GM23248 (cell line): ENCODE measurements around the gene PSD4. TPM values are rescaled to one million over a fixed set of nuclear protein-coding genes. Genes with fewer than 3 reads are reported as not detected.

ENCODE experiments used
- DNase-seq: peaks from one replicate; pipeline ENCODE4 v3.0.0-alpha.2; 2015
- H2AFZ ChIP-seq: fragments of 200-600 bp; sonication (generic); 2 replicates; pipeline ENCODE4 v1.6.1; 2016; ENCODE audit warnings: antibody characterized with exemption
- H3F3A ChIP-seq: fragments of 200-600 bp; sonication (generic); 2 replicates; pipeline ENCODE4 v1.6.1; 2016; ENCODE audit warnings: mild to moderate bottlenecking, antibody characterized with exemption, mixed run types; ENCODE audit not compliant: insufficient read depth
- H3K27ac ChIP-seq: fragments of 200-600 bp; sonication (generic); 2 replicates; pipeline ENCODE4 v1.5.1; 2016; ENCODE audit warnings: mild to moderate bottlenecking
- H3K27me3 ChIP-seq: fragments of 200-600 bp; sonication (generic); replicated peaks from 2 replicates; pipeline ENCODE4 v1.6.1; 2016; ENCODE audit warnings: mild to moderate bottlenecking; ENCODE audit not compliant: insufficient read depth
- H3K36me3 ChIP-seq: fragments of 200-600 bp; sonication (generic); 2 replicates; pipeline ENCODE4 v1.6.1; 2016; ENCODE audit warnings: low read depth, mild to moderate bottlenecking
- H3K4me1 ChIP-seq: fragments of 200-600 bp; sonication (generic); 2 replicates; pipeline ENCODE4 v1.6.1; 2016; ENCODE audit warnings: mild to moderate bottlenecking; ENCODE audit not compliant: insufficient read depth
- H3K4me2 ChIP-seq: fragments of 200-600 bp; sonication (generic); one replicate; pipeline ENCODE4 v1.6.1; 2016; ENCODE audit warnings: mild to moderate bottlenecking; ENCODE audit not compliant: unreplicated experiment
- H3K4me3 ChIP-seq: fragments of 200-600 bp; sonication (generic); 2 replicates; pipeline ENCODE4 v1.5.1; 2016; ENCODE audit warnings: mild to moderate bottlenecking
- H3K79me2 ChIP-seq: fragments of 200-600 bp; sonication (generic); 2 replicates; pipeline ENCODE4 v1.6.1; 2016; ENCODE audit warnings: mild to moderate bottlenecking; ENCODE audit not compliant: insufficient read depth
- H3K9ac ChIP-seq: fragments of 200-600 bp; sonication (generic); 2 replicates; pipeline ENCODE4 v1.6.1; 2016; ENCODE audit warnings: mild to moderate bottlenecking
- H3K9me2 ChIP-seq: fragments of 200-600 bp; sonication (generic); 2 replicates; pipeline ENCODE4 v1.6.1; 2016; ENCODE audit warnings: mixed run types, mild to moderate bottlenecking, moderate library complexity; ENCODE audit not compliant: insufficient read depth
- H3K9me3 ChIP-seq: fragments of 200-600 bp; sonication (generic); one replicate; pipeline ENCODE4 v1.6.1; 2017; ENCODE audit warnings: low read depth
- H4K20me1 ChIP-seq: fragments of 200-600 bp; sonication (generic); 2 replicates; pipeline ENCODE4 v1.6.0; 2016; ENCODE audit not compliant: insufficient read depth
- EZH2 ChIP-seq: fragments of 200-600 bp; sonication (generic); IDR thresholded peaks from 2 replicates; pipeline ENCODE4 v1.6.1; 2018; ENCODE audit warnings: antibody characterized with exemption, mild to moderate bottlenecking; ENCODE audit not compliant: insufficient read depth, poor library complexity, severe bottlenecking
- EZH2phosphoT487 ChIP-seq: fragments of 200-600 bp; sonication (generic); IDR thresholded peaks from 2 replicates; pipeline ENCODE4 v1.6.1; 2018; ENCODE audit warnings: antibody characterized with exemption, moderate library complexity, mild to moderate bottlenecking, low read depth; ENCODE audit not compliant: insufficient read depth
- WGBS, 2 experiments: methylation state at CpG; one replicate each; pipeline ENCODE4 v1.1.6; 2015 to 2017; ENCODE audit warnings: low lambda C conversion rate in 2 of 2, low coverage in 1 of 2; ENCODE audit errors: missing lambda C conversion rate in 2 of 2; 5-methylcytosine and 5-hydroxymethylcytosine counted together
- in situ Hi-C: fragments of 300-500 bp; cut with MboI; formaldehyde crosslinking; loops from 2 replicates; pipeline ENCODE4 v1.15.0; 2020
- polyA plus RNA-seq: library from polyadenylated mRNA; unstranded; fragments of >200 nt; fragmentation: Nextera tagmentation; extraction: Ambion mirVana; gene quantifications from 2 replicates; pipeline ENCODE4 v1.2.1, GENCODE V29; 2016
- total RNA-seq: library from RNA; depleted of rRNA; stranded (reverse); fragments of >200 nt; shearing (Covaris generic); gene quantifications from 2 replicates; pipeline ENCODE4 v1.2.3, GENCODE V29; 2014

Gene PSD4
- total and polyA plus RNA-seq, 2 experiments from 2014 or later, result 1.1 to 6.1 TPM

DNA sequence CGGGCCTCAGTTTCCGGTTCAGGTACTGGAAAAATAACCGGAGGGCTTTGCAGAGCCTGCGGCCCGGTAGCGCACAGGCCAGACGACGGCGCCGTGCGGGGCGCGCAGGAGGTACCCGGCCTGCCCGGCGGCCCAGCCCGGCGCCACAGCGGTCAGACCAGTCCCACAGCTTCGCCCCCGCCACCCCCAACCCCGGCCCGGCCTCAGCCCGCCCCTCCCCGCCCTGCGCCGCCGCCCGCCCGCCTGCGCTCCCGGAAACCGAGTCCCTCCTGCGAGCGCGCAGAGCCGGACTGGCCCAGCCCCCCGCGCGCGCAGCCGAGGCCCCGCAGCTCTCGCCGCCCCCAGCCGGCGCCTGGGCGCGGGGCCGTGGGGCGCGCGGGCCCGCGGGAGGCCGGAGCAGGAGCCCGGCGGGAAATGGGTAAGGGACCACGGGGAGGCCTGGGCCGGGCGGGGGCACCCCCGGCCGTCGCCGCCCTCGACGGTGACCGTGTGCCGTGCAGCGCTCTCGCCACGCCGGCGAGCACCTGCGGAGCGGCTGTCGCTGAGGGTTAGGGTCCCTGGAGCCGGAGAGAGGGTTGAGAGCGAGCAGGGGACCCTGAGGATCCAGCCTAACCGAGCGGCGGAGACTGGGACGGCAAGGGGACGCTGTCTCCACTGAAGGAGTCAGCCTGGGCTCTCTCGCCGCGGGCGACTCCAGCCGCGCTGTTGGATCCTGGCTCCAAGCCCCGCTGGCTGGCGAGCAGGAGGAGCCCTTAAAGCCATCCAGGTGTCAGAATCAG lies 16.5 kb upstream of the PSD4 start:
- Histone ChIP-seq H3K27me3 (no peaks in the 10 kb centered on the region), H3K79me2 (no peaks in the 10 kb centered on the region), H2AFZ (peak overlapping the region; percentile 90), H3K36me3 (no peaks in the 10 kb centered on the region), H3K4me1 (peaks cover 9% of the 10 kb centered on the region), H3K27ac (no peak overlapping the region), H3K9me2 (no peaks in the 10 kb centered on the region), H3K4me3 (peak overlapping the region; percentile 69), H3K4me2 (peak overlapping the region; percentile 39), H3K9me3 (no peaks in the 10 kb centered on the region), H3K9ac (peak overlapping the region; percentile 52), H4K20me1 (no peaks in the 10 kb centered on the region), H3F3A (0 out of 2 replicates have a peak, but pooled peaks cover 11% of the 10 kb centered on the region)
- DNase-seq, result peak; percentile 58
- in situ Hi-C loops, result no loop called here
- WGBS, 2 experiments, result 1% methylated on average over 18 to 77 of the region's 92 CpGs
- no peak for TF ChIP-seq EZH2phosphoT487
- no peak for TF ChIP-seq EZH2

DNA sequence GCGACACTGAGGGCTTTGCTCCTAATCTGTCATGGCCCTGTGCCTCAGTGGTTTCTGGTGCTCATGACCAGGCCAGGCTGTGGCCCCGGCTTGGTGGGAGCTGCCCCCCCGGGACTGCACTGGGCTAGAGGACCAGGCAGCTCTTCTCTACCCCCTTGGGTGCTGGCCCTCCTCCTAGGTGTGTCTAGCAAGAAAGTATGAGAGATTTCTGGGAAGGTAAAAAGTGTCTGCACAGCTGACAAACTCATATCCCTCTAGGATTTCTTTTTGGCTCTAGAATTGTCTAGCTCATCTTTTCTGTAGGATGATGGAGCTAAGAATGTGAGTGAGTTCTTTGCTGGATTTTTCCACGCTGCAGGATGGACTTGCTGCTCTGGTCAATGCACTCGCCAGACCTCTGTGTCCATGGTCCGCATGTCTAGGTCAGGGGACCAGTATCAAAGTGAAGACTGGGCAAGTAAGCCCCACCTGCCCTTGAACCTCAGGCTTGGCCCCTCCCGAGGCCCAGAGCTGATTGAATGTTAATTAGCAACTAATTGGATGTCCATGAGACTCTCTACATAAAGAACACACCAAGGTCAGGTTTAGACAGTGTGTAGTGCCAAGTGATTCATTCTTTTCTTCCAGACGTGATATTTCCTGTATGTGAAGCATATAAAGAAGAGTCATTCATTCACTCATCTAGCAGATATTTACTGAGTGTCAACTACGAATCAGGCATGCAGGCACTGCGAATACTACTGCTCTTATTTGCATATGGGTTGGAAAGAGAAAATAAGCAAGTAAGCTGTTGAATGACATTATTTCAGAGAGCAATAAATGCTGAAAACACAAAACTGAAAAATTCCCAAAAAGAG lies 15.6 kb upstream of the PSD4 start:
- Histone ChIP-seq H3K36me3 (no peaks in the 10 kb centered on the region), H4K20me1 (no peaks in the 10 kb centered on the region), H3K79me2 (no peaks in the 10 kb centered on the region), H3K9ac (peak overlapping the region; percentile 52), H3K4me3 (peak overlapping the region; percentile 69), H3K4me2 (peak overlapping the region; percentile 37), H3K4me1 (peaks cover 9% of the 10 kb centered on the region), H3K27ac (peak overlapping the region; percentile 32; the same call in 1 of the 2 replicates), H3F3A (0 out of 2 replicates have a peak, but pooled peaks cover 11% of the 10 kb centered on the region), H3K27me3 (no peaks in the 10 kb centered on the region), H2AFZ (peak overlapping the region; percentile 90), H3K9me3 (no peaks in the 10 kb centered on the region), H3K9me2 (no peaks in the 10 kb centered on the region)
- in situ Hi-C loops, result no loop called here
- TF ChIP-seq EZH2phosphoT487, result no peak
- no peak for TF ChIP-seq EZH2
- DNase-seq, result peak; percentile 85
- WGBS, 2 experiments, result 39 to 40% methylated on average over 10 of the region's 10 CpGs

DNA sequence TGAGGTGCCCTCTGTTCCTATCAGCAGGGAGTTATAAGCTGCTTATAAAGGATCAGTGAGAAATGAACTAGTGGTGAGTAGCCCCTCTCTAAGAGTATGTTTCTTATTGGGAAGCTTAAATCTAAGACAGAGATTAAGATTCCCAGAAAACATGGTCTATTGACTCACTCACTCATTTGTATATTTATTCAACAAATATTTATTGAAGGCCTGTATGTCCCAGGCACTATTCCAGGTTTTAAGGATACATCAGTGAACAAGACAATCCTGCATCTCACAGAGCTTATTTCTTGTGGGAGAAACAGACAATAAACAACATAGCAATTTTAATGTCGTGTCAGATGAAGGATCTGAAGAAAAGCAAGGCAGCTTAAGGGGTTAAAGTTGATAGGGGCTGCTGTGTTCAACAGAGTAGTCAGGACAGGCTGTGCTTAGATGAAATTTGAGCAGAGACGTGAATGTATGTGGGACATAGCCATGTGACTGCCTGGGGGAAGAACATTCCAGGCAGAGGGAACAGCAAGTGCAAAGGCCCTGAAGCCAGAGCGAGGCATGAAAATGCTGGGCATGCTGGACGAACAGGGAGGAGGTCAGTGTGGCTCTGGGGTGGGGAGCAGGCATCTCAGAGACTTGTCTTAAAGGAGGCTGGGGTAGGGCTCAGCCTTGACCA lies 14.8 kb upstream of the PSD4 start:
- H3K4me1 ChIP-seq, result peaks cover 9% of the 10 kb centered on the region
- H3K9ac ChIP-seq, result no peak overlapping the region
- H3K79me2 ChIP-seq, result no peaks in the 10 kb centered on the region
- H3K4me3 ChIP-seq, result no peak overlapping the region
- peak overlapping the region; percentile 26 for H3K4me2 ChIP-seq
- 0 out of 2 replicates have a peak, but pooled peaks cover 11% of the 10 kb centered on the region for H3F3A ChIP-seq
- no peak overlapping the region for H2AFZ ChIP-seq
- 84 to 86% methylated on average over 4 of the region's 4 CpGs for WGBS, 2 experiments
- in situ Hi-C loops, result no loop called here
- H3K27ac ChIP-seq, result peak overlapping the region; percentile 32; the same call in 1 of the 2 replicates
- no peak for TF ChIP-seq EZH2phosphoT487
- TF ChIP-seq EZH2, result no peak
- no peaks in the 10 kb centered on the region for H3K9me3 ChIP-seq
- peak; percentile 45 for DNase-seq
- H4K20me1 ChIP-seq, result no peaks in the 10 kb centered on the region
- no peaks in the 10 kb centered on the region for H3K27me3 ChIP-seq
- H3K9me2 ChIP-seq, result no peaks in the 10 kb centered on the region
- H3K36me3 ChIP-seq, result no peaks in the 10 kb centered on the region

DNA sequence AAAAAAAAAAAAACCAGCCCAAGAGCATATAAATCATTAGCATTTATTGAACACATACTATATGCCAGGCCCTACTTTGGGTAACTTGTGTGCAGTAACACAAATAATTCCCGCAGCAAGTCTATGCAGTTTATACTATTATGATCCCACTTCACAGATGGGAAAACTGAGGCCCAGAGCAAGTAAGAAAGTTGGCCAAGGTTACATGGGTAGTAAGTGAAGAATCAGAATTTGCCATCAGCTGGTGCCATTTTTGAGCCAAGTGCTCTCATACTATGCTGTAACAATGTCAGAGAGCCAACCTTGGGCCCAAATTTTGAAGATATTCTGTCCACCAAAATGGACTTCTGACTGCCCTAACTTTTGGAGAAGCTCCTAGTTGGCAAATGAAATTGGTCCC lies 13.5 kb upstream of the PSD4 start:
- peaks cover 9% of the 10 kb centered on the region for H3K4me1 ChIP-seq
- no peak overlapping the region for H3K4me2 ChIP-seq
- no peak overlapping the region for H2AFZ ChIP-seq
- 98 to 100% methylated on average over 1 of the region's 1 CpG for WGBS, 2 experiments
- in situ Hi-C loops, result no loop called here
- DNase-seq, result no peak
- no peaks in the 10 kb centered on the region for H3K27me3 ChIP-seq
- no peaks in the 10 kb centered on the region for H3K36me3 ChIP-seq
- no peak overlapping the region for H3K4me3 ChIP-seq
- 0 out of 2 replicates have a peak, but pooled peaks cover 11% of the 10 kb centered on the region for H3F3A ChIP-seq
- no peak overlapping the region for H3K27ac ChIP-seq
- H3K9ac ChIP-seq, result no peak overlapping the region
- no peak for TF ChIP-seq EZH2
- H3K9me3 ChIP-seq, result no peaks in the 10 kb centered on the region
- no peaks in the 10 kb centered on the region for H3K79me2 ChIP-seq
- H4K20me1 ChIP-seq, result no peaks in the 10 kb centered on the region
- no peaks in the 10 kb centered on the region for H3K9me2 ChIP-seq
